GM19324 (cell line): Measurements from ENCODE around the gene P4HA1.
"Not testable (repeated sequence)": the region's sequence is repeated elsewhere in the genome, so short reads cannot be mapped to it uniquely, and the experiment has no call there.

Experiments
- ATAC-seq: cut with Tn5 transposase; IDR thresholded peaks from one replicate; pipeline ENCODE4 v1.9.1; 2021; ENCODE audit warnings: mild to moderate bottlenecking, moderate library complexity; ENCODE audit not compliant: unreplicated experiment, low FRiP score

P4HA1 gene

DNA sequence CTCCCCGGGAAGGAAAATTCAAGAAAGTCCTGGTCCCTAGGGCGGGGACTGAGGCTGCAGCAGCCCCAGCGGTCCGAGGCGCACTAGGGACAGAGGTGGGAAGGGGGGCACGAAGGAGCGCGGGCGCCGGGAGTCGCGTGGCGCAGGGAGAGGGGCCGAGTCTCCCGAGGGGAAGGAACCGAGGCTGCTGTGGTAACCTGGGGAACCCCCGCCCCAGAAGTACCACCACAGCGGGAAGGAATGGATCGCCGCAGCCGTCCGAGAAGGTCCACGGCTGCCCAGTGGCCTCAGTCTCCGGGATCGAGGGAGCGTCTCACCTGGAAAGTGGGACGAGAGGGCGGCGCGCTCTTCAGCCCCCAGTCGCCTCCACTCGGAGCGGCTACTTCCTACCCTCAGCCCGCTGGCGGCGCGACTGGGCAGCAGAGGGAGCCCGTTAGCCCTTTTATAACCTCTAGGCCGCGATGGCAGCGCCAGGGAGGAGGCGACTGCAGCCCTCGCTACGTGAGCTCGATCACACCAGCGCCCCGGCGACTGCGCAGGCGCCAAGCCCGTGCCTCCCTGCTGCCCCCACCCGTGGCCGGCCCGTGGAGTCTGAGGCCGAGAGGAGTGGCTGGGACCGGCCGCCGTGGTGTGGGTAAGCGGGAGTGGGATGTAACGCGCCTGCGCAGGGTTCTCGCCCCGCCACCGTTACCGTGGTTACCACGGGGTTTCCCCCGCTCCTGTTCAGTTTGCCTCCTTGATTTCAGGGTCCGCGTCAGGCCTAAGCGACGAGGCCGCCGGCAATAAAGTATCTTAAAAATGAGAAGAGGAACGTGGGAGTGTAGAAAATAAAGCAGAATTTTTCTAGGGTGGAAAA is at the start of gene P4HA1:
Gene P4HA1 (minus strand): TSS at position 418 of the 856 bp plus-strand sequence. CDS start 21,983 bp downstream, outside the sequence.
- peak; percentile 88 for ATAC-seq

DNA sequence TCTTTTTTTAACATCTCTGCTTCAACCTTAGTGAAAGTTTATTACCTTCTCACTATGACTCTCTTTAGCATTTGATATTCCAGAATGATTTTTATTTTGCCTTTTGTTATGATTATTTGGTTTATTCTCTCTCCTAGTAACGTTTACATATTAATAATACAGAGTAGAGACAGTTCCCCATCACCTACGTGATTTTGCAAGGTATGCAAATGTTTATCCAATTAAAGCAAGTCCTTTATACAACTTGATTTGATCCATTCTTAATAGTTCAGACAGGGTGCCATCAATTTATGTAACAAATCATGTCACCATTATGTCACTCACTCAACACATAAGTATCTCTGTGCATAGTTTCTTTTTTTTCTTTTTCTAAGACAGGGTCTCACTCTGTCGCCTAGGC is 44.9 kb upstream of the P4HA1 start:
- ATAC-seq: no peak

DNA sequence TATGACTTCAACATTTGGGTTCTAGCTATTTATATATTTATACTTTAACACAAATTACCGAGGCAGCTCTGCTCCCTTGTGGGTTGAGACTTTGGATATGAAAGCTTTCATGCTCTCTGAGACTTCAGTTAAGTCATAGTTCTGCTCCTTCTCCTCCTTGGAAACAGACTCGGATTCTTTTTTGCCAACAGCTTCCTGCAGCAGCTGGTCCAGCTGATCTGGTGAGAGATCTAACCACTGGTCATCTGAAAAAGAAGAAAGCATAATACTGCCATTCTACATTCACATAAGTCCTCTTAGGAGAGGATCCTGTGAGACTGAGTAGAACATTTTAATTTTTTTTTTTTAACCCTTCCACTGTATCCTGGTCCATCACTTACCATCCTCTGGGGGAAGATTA is 42.6 kb upstream of the P4HA1 start:
- ATAC-seq: no peak

- ATAC-seq: no peak
These were observed 40.0 kb upstream of the P4HA1 start for GRCh38 chr10:73136627-73137026.

DNA sequence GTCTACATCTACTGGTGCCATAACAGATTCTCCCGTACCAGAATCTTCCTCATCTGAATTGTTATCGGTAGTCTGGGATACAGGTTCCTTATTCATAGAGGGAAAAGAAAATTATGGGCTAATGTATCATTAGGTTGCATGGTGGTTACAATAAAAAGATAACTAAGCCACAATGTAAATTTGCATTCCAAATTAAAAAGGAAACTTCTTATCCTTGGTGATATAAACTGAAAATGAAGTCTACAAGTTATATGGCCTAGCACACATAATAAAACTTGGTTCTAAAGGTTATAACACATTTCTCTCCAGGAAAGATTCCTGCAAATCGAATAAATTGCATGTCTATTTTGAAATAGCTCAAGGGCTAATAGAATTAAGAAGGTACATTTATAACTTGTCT is 38.1 kb upstream of the P4HA1 start:
- ATAC-seq: no peak

- ATAC-seq: no peak
These were observed 35.4 kb upstream of the P4HA1 start for GRCh38 chr10:73131913-73132686.

- ATAC-seq: no peak
These were observed 34.6 kb upstream of the P4HA1 start for GRCh38 chr10:73131301-73131700.

DNA sequence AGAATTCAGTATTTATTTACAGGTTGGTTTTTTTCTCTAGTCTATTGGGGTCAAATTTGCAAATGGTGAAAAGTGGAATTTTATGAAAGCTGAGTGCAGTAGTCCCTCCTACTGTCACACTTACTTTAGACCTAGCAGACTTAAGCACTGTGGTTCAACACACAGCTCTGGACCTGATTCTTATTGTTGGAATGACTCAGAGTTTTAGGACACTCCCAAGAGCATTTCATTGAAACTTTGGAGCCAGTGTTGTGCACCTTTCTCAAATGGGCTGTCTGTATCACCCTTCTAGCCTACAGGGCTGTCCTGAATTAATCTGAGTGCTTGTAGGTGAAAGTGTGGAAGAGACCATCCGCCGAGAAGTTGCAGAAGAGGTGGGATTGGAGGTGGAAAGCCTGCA is 29.7 kb upstream of the P4HA1 start:
- ATAC-seq: no peak

DNA sequence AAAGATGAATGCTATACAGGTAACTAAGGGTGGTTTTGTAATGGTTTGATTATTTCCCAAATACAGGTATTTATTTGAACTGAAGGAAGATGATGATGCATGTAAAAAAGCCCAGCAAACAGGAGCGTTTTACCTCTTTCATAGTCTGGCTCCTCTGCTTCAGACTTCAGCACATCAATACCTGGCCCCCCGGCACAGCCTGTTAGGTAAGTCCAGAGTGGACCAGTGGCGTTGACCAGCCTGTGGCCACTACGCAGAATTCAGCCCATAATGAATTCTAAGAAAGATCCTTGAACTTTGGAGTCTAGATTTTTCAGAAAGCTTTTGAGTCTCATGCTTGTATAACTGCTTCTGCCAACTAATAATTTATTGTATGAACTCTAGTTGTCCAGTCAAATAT is 23.3 kb upstream of the P4HA1 start:
- no peak for ATAC-seq

DNA sequence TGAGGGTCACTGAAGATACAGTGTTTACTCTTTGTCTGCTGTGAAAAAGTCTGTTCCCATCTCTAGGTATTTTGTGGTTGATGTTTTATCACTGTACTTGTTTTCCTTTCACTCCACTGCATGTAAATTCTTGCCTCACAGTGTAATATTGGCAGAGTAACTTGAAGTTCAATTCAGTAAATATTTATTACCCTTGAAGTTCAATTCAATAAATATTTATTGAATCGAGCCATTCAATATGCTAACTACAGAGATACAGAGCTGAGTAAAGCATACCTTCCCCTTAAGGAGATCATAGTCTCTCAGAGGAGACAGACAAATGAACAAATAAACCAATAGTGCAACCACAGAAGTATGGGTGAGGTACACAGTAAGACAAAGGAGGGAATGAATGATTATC is 22.8 kb upstream of the P4HA1 start:
- no peak for ATAC-seq

DNA sequence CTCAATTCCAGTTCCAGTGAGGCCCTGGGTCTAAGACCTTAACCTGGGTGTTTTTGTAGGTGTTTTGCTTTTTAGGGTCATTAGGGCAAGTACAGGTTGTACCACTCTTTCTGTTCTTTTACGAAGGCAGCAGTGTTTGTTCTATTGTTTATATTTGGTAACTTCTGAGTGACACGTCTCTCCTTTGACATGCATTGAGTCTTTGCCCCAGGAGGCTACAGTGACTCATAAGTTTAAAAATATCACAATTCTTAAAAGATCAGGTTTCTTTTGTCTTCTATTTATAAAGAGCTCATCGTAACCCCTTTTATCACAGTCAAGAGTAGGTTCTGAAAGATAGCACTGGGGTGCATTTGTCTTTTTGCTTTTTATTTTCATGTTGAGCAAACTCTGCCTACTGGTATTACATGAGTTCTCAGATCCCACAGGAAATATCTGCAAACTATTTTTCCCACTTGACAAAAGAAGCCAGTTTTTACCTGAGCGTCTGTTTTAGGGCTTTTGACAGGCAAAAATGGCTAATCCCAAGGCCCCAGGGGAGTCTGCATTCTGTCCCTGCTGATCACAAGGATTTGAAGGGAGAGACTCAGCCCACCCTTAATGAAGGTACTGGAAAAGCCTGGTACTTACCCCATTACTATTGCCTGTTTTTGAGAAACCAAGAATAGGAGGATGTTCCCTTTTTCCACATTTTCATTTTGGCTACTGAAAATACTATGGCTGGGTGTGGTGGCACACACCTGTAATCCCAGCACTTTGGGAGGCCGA is 21.5 kb upstream of the P4HA1 start:
- ATAC-seq: peak; percentile 46

DNA sequence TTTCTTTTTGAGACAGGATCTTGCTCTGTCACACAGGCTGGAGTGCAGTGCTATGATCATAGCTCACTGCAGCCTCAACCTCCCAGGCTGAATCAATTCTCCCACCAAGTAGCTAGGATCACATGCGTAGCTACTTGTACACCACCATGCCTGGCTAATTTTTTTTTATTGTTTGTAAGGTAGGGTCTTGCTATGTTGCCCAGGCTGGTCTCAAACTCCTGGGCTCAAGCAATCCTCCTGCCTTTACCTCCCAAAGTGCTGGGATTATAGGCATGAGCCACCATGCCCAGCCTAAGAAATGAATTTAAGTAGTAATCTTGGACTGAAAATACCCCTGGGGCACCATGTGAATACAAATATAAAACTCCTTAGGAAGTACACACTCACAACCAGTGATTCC is 19.4 kb upstream of the P4HA1 start:
- no peak for ATAC-seq

GRCh38 chr10:73113551-73113950 is 16.9 kb upstream of the P4HA1 start:
- no peak for ATAC-seq

DNA sequence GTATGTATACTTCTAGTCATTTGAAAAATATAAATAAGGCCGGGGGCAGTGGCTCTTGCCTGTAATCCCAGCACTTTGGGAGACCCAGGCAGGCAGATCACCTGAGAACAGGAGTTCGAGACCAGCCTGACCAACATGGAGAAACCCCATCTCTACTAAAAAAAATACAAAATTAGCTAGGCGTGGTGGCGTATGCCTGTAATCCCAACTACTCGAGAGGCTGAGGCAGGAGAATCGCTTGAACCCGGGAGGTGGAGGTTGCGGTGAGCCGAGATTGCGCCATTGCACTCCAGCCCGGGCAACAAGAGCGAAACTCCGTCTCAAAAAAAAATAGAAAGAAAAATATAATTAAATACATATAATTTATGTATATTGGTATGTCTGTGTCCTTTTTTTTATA is 15.4 kb upstream of the P4HA1 start:
- not testable (repeated sequence) for ATAC-seq

DNA sequence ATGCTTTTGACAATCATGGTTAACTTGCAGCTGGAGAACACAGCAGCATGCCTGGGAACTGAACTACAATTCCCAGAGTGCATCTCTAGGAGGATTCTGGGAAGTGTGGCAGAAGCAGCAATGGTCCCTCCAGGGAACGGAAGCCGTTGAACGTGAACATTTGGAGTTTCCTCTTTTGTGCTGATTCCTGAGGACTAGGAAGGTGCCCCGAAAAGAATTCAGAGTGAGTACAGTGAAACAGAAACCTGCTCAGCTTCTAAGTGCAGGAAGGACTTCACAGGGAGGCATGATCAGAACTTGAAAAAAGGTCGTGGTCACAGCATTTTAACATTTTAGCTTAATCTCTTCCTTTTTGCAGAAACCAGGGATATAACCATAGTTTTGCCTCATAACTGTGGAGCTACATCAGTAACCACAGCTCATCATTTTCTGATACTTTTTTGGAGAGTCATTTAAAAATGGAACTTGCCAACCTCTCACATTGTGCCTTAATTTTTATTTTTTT is 13.7 kb upstream of the P4HA1 start, which contains the start of gene NUDT13:
Gene NUDT13 (plus strand): TSS at position 111 of the 505 bp plus-strand sequence. CDS start 3,911 bp downstream, outside the sequence.
- no peak for ATAC-seq

- not testable (repeated sequence) for ATAC-seq
These were observed 12.6 kb upstream of the P4HA1 start for GRCh38 chr10:73109248-73109652.

DNA sequence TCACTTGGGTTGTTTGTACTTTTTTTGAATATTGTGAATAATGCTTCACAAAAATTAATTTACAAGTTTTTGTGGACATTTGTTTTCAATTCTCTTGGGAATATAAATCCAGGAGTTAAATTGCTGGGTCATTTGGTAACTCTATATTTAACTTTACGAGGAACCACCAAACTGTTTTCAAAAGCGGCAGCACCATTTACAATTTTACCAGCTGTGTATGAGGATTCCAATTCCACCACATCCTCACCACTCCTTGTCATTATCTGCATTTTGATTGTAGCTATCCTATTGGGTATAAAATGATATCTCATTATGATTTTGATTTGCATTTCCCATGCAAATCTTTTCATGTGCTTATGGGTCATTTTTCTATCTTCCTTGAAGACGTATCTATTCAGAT is 9.6 kb upstream of the P4HA1 start:
- no peak for ATAC-seq

- no peak for ATAC-seq
These were observed 2.5 kb upstream of the P4HA1 start for GRCh38 chr10:73099141-73099540.

DNA sequence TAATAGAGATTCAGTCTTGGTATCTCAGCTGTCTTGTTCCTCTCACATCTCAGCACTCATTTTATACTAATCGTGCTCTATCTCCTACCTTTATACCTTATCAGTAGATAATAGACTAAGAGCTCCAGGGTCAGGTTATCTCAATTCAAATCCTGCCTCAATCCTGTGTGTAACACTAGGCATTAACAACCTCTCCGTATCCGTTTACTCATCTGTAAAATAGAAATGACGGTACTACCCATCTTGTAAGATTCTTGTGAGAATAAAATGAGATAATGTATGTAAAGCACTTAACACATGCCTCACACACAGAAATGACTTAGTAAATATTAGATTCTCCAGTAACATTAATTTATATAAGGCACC is 622 bp upstream of the P4HA1 start:
- ATAC-seq: no peak

- peak; percentile 34 for ATAC-seq
These were observed 621 bp downstream of the P4HA1 start for GRCh38 chr10:73096041-73096448.
